Measurements from ENCODE around the gene M6PR.

The M6PR gene

DNA sequence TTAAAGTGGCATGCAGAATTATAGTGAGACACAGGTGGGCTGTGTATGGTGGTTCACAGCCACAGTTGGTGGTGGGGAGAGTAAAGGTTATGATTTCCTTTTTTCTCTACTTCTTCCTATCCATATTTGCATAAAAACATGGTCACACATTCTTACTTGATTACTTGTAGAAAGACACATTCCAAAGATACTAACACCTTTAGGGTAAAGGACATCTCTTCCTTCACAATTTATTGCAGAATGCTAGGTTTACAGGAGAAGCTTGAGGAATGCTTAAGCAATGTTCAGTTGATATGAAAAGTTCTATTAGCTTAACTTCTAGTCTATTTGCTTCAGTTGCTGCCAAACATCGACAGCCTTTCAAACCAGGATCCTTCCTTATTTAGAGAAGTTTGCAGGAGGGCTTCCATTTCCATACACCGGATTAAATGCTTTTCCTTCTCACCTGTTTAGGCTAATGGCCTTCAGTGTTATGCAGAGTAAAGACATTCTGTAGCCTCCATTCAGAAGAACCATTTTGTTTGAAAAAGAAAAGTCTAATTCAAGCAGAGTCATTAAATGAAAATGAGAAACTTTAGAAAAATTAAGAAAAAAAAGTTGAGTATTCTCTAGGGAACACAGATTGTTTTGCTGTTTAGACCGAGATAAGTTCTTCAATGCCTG is 37.7 kb downstream of the M6PR start:
- no peak for DNase-seq

DNA sequence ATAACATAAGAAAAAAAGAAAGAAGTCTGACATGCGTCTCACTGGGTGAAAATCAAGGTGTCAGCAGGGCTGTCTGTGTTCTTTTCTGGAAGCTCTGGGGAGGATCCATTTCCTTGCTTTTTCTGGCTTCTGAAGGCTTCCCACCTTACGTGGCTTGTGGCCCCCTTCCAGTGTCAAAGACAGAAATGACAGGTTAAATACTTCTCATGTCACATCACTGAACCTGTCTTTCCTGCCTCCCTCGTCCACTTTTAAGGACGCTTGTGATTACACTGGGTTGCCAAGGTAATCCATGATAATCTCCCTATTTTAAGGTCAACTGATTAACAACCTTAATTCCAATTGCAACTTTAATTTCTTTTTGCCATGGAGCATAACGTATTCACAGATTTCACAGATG is 39.7 kb downstream of the M6PR start:
- no peak for DNase-seq

DNA sequence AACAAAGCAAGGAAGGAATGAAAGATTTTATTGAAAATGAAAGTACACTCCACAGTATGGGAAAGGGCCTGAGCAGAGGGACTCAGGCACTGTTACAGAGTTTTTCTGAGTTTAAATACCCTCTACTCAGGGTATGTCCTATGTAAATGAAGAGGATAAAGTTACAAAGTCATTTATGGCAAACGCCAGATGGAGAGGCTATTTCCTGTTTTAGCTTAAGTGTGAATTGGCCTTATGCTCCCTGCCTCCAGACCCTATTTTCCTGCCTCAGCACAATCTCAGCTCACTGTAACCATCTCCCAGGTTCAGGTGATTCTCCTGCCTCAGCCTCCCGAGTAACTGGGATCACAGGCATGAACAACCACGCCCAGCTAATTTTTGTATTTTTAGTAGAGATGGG is 41.9 kb downstream of the M6PR start:
- no peak for DNase-seq

DNA sequence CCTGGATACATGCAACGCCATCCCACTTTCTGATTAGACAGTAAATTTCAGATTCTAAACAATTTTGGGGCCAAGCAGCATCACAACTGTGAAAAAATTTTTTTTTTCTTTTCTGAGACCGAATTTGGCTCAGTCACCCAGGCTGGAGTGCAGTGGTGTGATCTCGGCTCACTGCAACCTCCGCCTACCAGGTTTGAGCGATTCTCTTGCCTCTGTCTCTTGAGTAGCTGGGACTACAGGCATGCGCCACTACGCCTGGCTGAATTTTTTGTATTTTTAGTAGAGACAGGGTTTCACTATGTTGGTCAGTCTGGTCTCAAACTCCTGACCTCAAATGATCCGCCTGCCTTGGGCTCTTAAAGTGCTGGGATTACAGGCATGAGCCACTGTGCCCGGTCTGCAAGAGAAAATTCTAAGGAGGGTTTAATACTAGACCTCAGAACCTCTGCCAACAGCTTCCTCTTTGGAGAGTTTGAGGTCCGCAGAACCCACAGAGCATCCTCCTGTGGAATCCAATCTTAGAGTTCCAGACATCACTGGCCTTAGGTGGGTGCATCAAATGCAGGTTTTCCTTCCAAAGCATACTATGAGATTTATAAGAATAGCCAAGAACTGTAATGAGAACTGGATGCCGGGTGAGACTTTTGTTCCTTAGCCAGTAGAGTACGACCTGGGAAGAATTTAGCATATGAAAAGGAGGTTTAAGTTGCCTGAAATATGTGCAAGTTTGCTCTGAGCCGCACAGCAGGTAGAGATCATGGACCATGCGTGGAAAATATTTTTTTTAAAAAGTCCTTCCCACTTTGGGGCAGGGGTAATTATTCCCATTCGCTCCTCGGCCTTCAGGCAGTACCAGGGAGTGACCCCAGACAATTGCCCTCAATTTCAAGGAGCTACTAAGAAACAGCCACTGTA is 42.9 kb downstream of the M6PR start:
- no peak for DNase-seq

DNA sequence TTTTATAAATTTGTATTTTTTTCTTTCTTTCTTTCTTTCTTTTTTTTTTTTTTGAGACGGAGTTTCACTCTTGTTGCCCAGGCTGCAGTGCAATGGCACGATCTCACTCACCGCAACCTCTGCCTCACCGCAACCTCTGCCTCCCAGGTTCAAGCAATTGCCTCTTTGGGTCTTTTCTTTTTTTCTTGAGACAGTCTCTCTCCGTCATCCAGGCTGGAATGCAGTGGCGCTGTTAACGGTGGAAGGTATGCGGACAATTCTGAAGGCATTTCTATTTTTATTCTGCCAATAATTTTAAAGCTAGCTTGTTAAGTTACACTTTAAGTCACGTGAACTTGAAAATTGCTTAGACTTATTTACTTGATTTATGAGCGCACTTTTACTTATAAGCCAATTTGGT is 43.9 kb downstream of the M6PR start:
- no peak for DNase-seq

DNA sequence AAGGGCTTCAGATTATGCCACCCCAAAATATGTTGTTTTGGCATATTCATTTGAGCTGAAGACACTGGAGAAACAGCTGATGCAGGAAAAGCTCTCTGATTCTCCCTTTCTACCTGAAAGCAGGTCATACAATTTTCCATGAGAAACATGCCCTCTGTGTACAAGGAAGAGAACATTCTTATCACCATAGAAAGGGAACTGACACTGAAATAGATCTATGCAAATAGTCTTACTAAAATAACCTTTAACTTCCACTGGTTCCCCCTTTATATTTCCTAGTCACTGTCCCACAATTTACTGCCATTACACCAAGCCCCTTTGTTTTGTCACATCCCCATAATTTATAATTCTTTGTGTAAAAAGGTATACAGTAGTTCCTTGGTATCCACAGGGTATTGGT is 44.8 kb downstream of the M6PR start:
- peak in 1 of 3 donors; percentile 30 for DNase-seq

DNA sequence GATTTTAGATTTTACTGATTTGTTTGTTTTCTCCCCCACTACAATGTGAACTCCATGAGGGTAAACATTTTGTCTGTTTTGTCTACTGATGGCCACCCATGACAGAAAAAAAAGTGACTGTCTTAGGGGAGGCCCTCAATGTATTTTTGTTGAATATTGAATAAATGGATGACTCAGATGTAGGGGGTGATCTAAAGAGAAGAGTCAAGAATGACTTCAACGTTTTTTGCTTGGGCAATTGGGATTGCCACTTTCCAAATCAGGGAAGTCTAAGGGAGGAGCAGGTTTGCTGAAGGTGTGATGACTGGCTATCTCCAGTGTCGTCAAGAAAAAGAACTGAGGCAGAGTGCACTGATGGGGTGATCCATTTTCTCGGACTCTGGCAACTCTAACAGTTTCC is 45.8 kb downstream of the M6PR start:
- peak; percentile 25 to 62 (median 50) for DNase-seq

DNA sequence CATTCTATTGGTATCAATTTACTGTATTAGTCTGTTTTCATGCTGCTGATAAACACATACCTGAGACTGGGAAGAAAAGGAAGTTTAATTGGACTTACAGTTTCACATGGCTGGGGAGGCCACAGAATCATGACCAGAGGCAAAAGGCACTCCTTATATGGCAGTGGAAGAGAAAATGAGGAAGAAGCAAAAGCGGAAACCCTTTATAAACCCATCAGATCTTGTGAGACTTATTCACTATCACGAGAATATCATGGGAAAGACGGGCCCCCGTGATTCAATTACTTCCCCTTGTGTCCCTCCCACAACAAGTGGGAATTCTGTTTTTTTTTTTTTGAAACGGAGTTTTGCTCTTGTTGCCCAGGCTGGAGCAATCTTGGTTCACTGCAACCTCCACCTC is 46.7 kb downstream of the M6PR start:
- peak; percentile 90 to 96 (median 94) for DNase-seq

DNA sequence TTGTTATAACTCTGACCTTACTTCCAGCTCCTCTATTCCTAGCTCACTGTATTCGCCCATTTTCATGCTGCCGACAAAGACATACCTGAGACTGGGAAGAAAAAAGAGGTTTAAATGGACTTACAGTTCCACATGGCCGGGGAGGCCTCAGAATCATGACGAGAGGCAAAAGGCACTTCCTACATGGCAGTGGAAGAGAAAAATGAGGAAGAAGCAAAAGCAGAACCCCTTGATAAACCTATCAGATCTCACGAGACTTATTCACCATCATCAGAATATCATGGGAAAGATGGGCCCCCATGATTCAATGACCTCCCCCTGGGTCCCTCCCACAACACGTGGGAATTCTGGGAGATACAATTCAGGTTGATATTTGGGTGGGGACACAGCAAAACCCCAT is 49.6 kb downstream of the M6PR start:
- DNase-seq: peak; percentile 22 to 38 (median 36)

DNA sequence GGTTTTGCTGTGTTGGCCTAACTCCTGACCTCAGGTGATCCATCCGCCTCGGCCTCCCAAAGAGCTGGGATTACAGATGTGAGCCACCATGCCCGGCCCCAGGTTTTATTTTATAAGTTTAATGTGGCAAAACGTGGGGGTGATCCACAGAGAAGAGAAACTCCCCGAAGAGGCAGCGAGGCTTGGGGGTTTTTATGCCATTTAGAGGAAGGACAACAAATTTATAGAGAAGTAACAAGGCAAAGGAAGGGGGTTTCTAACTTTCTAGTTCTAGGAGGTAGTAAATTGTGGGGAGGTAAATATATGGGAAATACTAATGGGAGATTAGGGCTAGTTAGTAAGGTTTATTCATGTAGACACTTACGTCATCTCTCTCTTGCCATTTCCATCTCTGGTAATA is 52.4 kb downstream of the M6PR start:
- DNase-seq: peak; percentile 40 to 55 (median 42)

DNA sequence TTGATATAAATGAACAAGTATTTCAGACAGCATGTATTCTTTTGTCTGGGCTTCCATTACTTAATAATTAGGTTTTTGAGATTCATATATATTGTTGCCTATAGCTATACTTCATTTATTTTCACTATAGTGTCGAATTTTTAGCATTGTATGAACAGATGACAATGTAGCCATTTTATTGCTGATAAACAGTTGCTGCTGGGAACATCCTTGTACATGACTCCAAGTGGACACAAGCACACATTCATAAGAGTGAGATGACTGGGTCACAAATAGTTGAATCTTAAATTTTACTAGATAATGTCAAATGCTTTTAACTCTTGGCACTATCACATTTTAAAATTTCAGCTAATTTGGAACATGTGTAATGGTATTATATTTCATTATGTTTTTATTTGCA is 54.5 kb downstream of the M6PR start:
- no peak for DNase-seq

DNA sequence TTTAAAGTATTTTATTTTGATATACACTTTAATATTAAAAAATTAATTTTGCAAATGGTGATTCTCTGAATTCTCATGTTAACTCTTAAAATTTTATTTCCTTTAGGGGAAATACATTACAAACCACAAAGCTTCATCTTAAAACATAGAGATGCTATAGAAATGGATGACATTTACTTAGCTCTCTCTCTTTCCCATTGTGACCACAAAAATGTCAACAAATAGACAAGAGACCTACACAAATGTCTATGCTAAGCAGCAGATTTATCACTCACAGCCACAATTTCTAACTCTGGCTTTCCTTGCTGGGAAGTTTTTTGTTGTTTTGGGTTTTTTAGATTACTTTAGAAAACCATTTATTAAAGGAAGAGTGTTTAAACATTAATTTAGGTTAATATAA is 55.1 kb downstream of the M6PR start:
- DNase-seq: no peak

DNA sequence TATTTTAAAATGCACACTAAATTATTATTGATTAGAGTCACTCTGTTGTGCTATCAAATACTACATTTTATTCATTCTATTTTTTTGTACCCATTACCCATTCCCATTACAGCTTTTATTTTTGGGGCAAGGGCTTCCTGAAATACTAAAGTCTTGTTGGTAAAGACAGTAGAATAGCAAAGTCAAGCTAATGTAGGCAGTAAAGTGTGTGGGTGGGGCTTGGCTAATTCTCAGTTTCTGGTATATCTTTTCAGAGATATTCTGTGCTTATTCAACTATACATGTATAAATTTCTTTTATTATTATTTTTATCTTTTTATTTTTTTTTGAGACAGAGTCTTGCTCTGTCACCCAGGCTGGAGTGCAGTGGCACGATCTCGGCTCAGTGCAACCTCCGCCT is 57.5 kb downstream of the M6PR start:
- peak in 2 of 3 donors; percentile 29 to 33 for DNase-seq
